GM18502 (cell line): ENCODE results near the gene SIDT2.
"Not testable (repeated sequence)": the region's sequence is repeated elsewhere in the genome, so short reads cannot be mapped to it uniquely, and the experiment has no call there.

Experiments
- ATAC-seq: cut with Tn5 transposase; IDR thresholded peaks from one replicate; pipeline ENCODE4 v1.9.1; 2021; ENCODE audit warnings: mild to moderate bottlenecking; ENCODE audit not compliant: unreplicated experiment, poor library complexity

Gene SIDT2

GRCh38 chr11:117200813-117201657 lies 22.5 kb downstream of the SIDT2 start:
- no peak for ATAC-seq

- no peak for ATAC-seq
These were observed 23.2 kb downstream of the SIDT2 start for GRCh38 chr11:117201658-117202305.

GRCh38 chr11:117202386-117203068 lies 24.0 kb downstream of the SIDT2 start:
- no peak for ATAC-seq

- ATAC-seq: no peak
These were observed 24.5 kb downstream of the SIDT2 start for GRCh38 chr11:117203069-117203407.

- ATAC-seq: no peak
These were observed 25.9 kb downstream of the SIDT2 start for GRCh38 chr11:117204283-117205080.

- no peak for ATAC-seq
These were observed 26.8 kb downstream of the SIDT2 start for GRCh38 chr11:117205211-117205818.

GRCh38 chr11:117206111-117206510 lies 27.6 kb downstream of the SIDT2 start:
- not testable (repeated sequence) for ATAC-seq

- not testable (repeated sequence) for ATAC-seq
These were observed 28.3 kb downstream of the SIDT2 start for GRCh38 chr11:117206859-117207258.

- not testable (repeated sequence) for ATAC-seq
These were observed 28.9 kb downstream of the SIDT2 start for GRCh38 chr11:117207481-117207880.

GRCh38 chr11:117208710-117209109 lies 30.2 kb downstream of the SIDT2 start:
- not testable (repeated sequence) for ATAC-seq

- ATAC-seq: not testable (repeated sequence)
These were observed 31.0 kb downstream of the SIDT2 start for GRCh38 chr11:117209351-117210125.

GRCh38 chr11:117210620-117211019 lies 32.1 kb downstream of the SIDT2 start:
- no peak for ATAC-seq

- no peak for ATAC-seq
These were observed 34.3 kb downstream of the SIDT2 start for GRCh38 chr11:117212697-117213355.

- ATAC-seq: no peak
These were observed 36.0 kb downstream of the SIDT2 start for GRCh38 chr11:117214404-117215110.

GRCh38 chr11:117217141-117218084 lies 38.9 kb downstream of the SIDT2 start:
- ATAC-seq: no peak

- no peak for ATAC-seq
These were observed 39.8 kb downstream of the SIDT2 start for GRCh38 chr11:117218133-117218915.
